Stimulated activated CD8-positive, alpha-beta memory T cell treated with anti-CD3 and anti-CD28 coated beads, Interleukin-12 subunit alpha, Interleukin-12 subunit beta, amount 100 ng/mL, for 1 hour (primary cell): ENCODE results near the gene GNAI2.

Experiments used
- DNase-seq: peaks from one replicate; pipeline ENCODE4 v3.0.0-alpha.2; 2020; ENCODE audit warnings: low read depth

GNAI2 gene

GRCh38 chr3:50297896-50298725, 62.1 kb downstream of the GNAI2 start:
- DNase-seq: no peak

- DNase-seq: peak; percentile 99
Measured at GRCh38 chr3:50298836-50299637, 63.0 kb downstream of the GNAI2 start, which contains the start of the genes HYAL3 and NAA80. Gene HYAL3, minus strand, starts transcription at chr3:50299405. Its CDS starts 3,803 bp downstream, at chr3:50295602. Gene NAA80, minus strand, starts transcription at chr3:50299405. Its CDS starts 1,942 bp downstream, at chr3:50297463.

- DNase-seq: no peak
Measured at GRCh38 chr3:50299638-50299928, 63.6 kb downstream of the GNAI2 start.

GRCh38 chr3:50299929-50300680, 64.1 kb downstream of the GNAI2 start:
- no peak for DNase-seq

GRCh38 chr3:50300681-50301254, 64.8 kb downstream of the GNAI2 start:
- no peak for DNase-seq

GRCh38 chr3:50302095-50303012, 66.3 kb downstream of the GNAI2 start:
- no peak for DNase-seq

GRCh38 chr3:50303013-50303815, 67.2 kb downstream of the GNAI2 start, which contains the start of gene HYAL1:
Gene HYAL1, minus strand, starts transcription at chr3:50303574. Its CDS starts 618 bp downstream, at chr3:50302956.
- DNase-seq: no peak

GRCh38 chr3:50304601-50305000, 68.6 kb downstream of the GNAI2 start:
- DNase-seq: no peak
